Stimulated activated CD4-positive, alpha-beta T cell treated with anti-CD3 and anti-CD28 coated beads, Interleukin-15, amount 100 ng/mL, for 48 hours (primary cell): ENCODE results near the gene CXXC4.

ENCODE experiments used
- DNase-seq, 2 donors: peaks; one replicate each; pipeline ENCODE4 v3.0.0-alpha.2; 2020; ENCODE audit warnings: low read depth in 2 of 2

CXXC4 gene

GRCh38 chr4:104494822-104495559 lies at the start of gene CXXC4:
Gene CXXC4 (minus strand): TSS chr4:104494894. CDS start chr4:104491802, 3,092 bp downstream.
- no peak for DNase-seq

GRCh38 chr4:104533156-104533555 lies 38.5 kb upstream of the CXXC4 start:
- no peak for DNase-seq

- no peak for DNase-seq
Observed at GRCh38 chr4:104532677-104533076, 38.0 kb upstream of the CXXC4 start.

GRCh38 chr4:104531390-104531789 lies 36.7 kb upstream of the CXXC4 start:
- no peak for DNase-seq

- no peak for DNase-seq
Observed at GRCh38 chr4:104530426-104530825, 35.7 kb upstream of the CXXC4 start.

GRCh38 chr4:104524591-104524990 lies 29.9 kb upstream of the CXXC4 start:
- no peak for DNase-seq

- DNase-seq, result no peak
Observed at GRCh38 chr4:104524026-104524425, 29.3 kb upstream of the CXXC4 start.

- DNase-seq, result no peak
Observed at GRCh38 chr4:104519588-104519987, 24.9 kb upstream of the CXXC4 start.

- DNase-seq, result no peak
Observed at GRCh38 chr4:104516884-104517283, 22.2 kb upstream of the CXXC4 start.

GRCh38 chr4:104508224-104508623 lies 13.5 kb upstream of the CXXC4 start:
- DNase-seq, result no peak

- no peak for DNase-seq
Observed at GRCh38 chr4:104507112-104507511, 12.4 kb upstream of the CXXC4 start.

GRCh38 chr4:104504536-104504935 lies 9.8 kb upstream of the CXXC4 start:
- DNase-seq, result no peak

- DNase-seq, result no peak
Observed at GRCh38 chr4:104502471-104502870, 7.8 kb upstream of the CXXC4 start.

GRCh38 chr4:104501290-104501689 lies 6.6 kb upstream of the CXXC4 start:
- no peak for DNase-seq

GRCh38 chr4:104500442-104500841 lies 5.7 kb upstream of the CXXC4 start:
- DNase-seq, result no peak

GRCh38 chr4:104494185-104494584 lies 509 bp downstream of the CXXC4 start:
- DNase-seq, result no peak

- DNase-seq, result no peak
Observed at GRCh38 chr4:104493081-104493831, 1.4 kb downstream of the CXXC4 start.

- DNase-seq, result no peak
Observed at GRCh38 chr4:104492183-104492771, 2.4 kb downstream of the CXXC4 start.

GRCh38 chr4:104491481-104492182 lies 3.1 kb downstream of the CXXC4 start:
- DNase-seq, result no peak

- peak in 1 of 2 donors; percentile 9 for DNase-seq
Observed at GRCh38 chr4:104490770-104491480, 3.8 kb downstream of the CXXC4 start.

GRCh38 chr4:104490096-104490769 lies 4.5 kb downstream of the CXXC4 start:
- no peak for DNase-seq
